ENCODE data around the gene EXOSC7. TPM values are rescaled to one million over a fixed set of nuclear protein-coding genes. Genes with fewer than 3 reads are reported as not detected.

Gene EXOSC7
- total RNA-seq, 1 experiment from 2014 or later, result 88.7 TPM

- Histone ChIP-seq H4K5ac (ENCODE audit: insufficient read length, low read depth, low read length) (no peak overlapping the region), H4K20me1 (ENCODE audit: control insufficient read depth, insufficient read depth, insufficient read length) (no peaks in the 10 kb centered on the region), H2BK20ac (ENCODE audit: low read depth, low read length, poor library complexity, severe bottlenecking) (no peak overlapping the region), H3K56ac (ENCODE audit: insufficient read length, low read depth, low read length) (no peak overlapping the region), H3K4ac (ENCODE audit: low read depth, low read length) (no peak overlapping the region), H3K14ac (ENCODE audit: insufficient read depth, low read length) (no peak overlapping the region), H2BK15ac (ENCODE audit: low read depth, low read length) (no peak overlapping the region), H3K27ac (ENCODE audit: insufficient read length, low read depth, low read length) (no peak overlapping the region), H2AFZ (ENCODE audit: low read length) (no peak overlapping the region), H3K9ac (ENCODE audit: extremely low read depth, insufficient read length, low read length) (no peak overlapping the region), H3K4me1 (ENCODE audit: insufficient read depth, low read length) (no peaks in the 10 kb centered on the region), H3T11ph (ENCODE audit: low read length) (no peak overlapping the region), H3K23me2 (ENCODE audit: insufficient read length, low read depth, low read length, poor library complexity, severe bottlenecking) (no peaks in the 10 kb centered on the region), H3K23ac (ENCODE audit: insufficient read length, low read depth, low read length) (no peak overlapping the region), H2AK5ac (ENCODE audit: insufficient read length, low read length) (no peak overlapping the region), H2BK120ac (ENCODE audit: low read depth, low read length, poor library complexity, severe bottlenecking) (no peak overlapping the region), H3K18ac (ENCODE audit: insufficient read length, low read depth, low read length) (no peak overlapping the region), H3K4me2 (ENCODE audit: insufficient read depth, insufficient read length, low read length) (no peak overlapping the region), H3K79me2 (ENCODE audit: insufficient read depth, low read length) (peaks cover 33% of the 10 kb centered on the region; the same call in 1 of the 2 replicates), H3K79me1 (ENCODE audit: insufficient read depth, low read depth, low read length, poor library complexity, severe bottlenecking) (peaks cover 18% of the 10 kb centered on the region), H2BK5ac (ENCODE audit: insufficient read length, low read length) (no peak overlapping the region), H4K8ac (replicated peaks; ENCODE audit: insufficient read length, low read depth, low read length) (no peak overlapping the region), H3K9me3 (ENCODE audit: control insufficient read depth, low read depth, low read length) (no peaks in the 10 kb centered on the region), H4K91ac (ENCODE audit: insufficient read length, low read depth, low read length) (no peak overlapping the region), H3K27me3 (ENCODE audit: insufficient read depth, low read length) (no peaks in the 10 kb centered on the region), H2BK12ac (ENCODE audit: insufficient read length, low read depth, low read length) (no peak overlapping the region)
- Mint-ChIP-seq H3K27me3 (ENCODE audit: low read depth) (no peaks in the 10 kb centered on the region; the same call in 1 of the 2 replicates), H3K27ac (no peak overlapping the region), H3K4me1 (peaks cover 19 to 20% of the 10 kb centered on the region in 2 experiments), H3K9me3 (peaks cover 10 to 11% of the 10 kb centered on the region in 2 experiments; a peak in 4 of 5 replicates), H3K4me3 (no peak overlapping the region), H3K36me3 (ENCODE audit: insufficient read depth in 1 of 3, low read depth in 3 of 3) (peaks cover 18 to 26% (median 19%) of the 10 kb centered on the region in 3 experiments)
- no peak for TF ChIP-seq CTCF (conservative IDR thresholded peaks at IDR 0.05)
- whole genome bisulfite sequencing (ENCODE audit: extremely low coverage, insufficient read length, low lambda C conversion rate), result no CpG with 5 or more reads among the region's 1 CpG
- no peak for DNase-seq
Observed at GRCh38 chr3:44981220-44981619, 5.2 kb downstream of the EXOSC7 start.
